SK-N-SH treated with all-trans-retinoic acid at 6 μM for 48 hours (cell line): ENCODE measurements around the gene TMPRSS12.

Experiments used
- ATAC-seq: fragments of 200-7000 bp; cut with Tn5 transposase; 3 replicates; pipeline ENCODE4 v1.9.1; 2020; ENCODE audit warnings: mild to moderate bottlenecking, moderate library complexity
- ARNTL ChIP-seq: fragments of 450-650 bp; formaldehyde crosslinking; IDR thresholded peaks from 2 replicates; pipeline ENCODE4 v1.5.0; 2020; ENCODE audit warnings: low read depth, mild to moderate bottlenecking, moderate library complexity, borderline replicate concordance
- BACH2 ChIP-seq: fragments of 250-450 bp; sonication (Bioruptor Pico); IDR thresholded peaks from 2 replicates; pipeline ENCODE4 v1.9.0; 2021; ENCODE audit warnings: mild to moderate bottlenecking, borderline replicate concordance
- CSDC2 ChIP-seq: fragments of 250-450 bp; sonication (Bioruptor Pico); IDR thresholded peaks from 2 replicates; pipeline ENCODE4 v1.5.0; 2020; ENCODE audit warnings: mild to moderate bottlenecking, moderate library complexity
- ESRRG ChIP-seq: fragments of 250-450 bp; sonication (Bioruptor Pico); IDR thresholded peaks from 2 replicates; pipeline ENCODE4 v1.6.1; 2021; ENCODE audit warnings: mild to moderate bottlenecking
- GLIS3 ChIP-seq: fragments of 250-450 bp; sonication (Bioruptor Pico); IDR thresholded peaks from 2 replicates; pipeline ENCODE4 v1.5.0; 2020; ENCODE audit warnings: mild to moderate bottlenecking, moderate library complexity
- ISL1 ChIP-seq: fragments of 250-450 bp; sonication (Bioruptor Pico); IDR thresholded peaks from 2 replicates; pipeline ENCODE4 v2.1.2; 2022; ENCODE audit warnings: mild to moderate bottlenecking, moderate library complexity
- OSR1 ChIP-seq: fragments of 250-450 bp; sonication (Bioruptor Pico); IDR thresholded peaks from 2 replicates; pipeline ENCODE4 v1.8.0; 2022; ENCODE audit warnings: moderate library complexity, mild to moderate bottlenecking, inconsistent platforms
- RARB ChIP-seq: fragments of 250-450 bp; sonication (Bioruptor Pico); IDR thresholded peaks from 2 replicates; pipeline ENCODE4 v1.8.0; 2021; ENCODE audit warnings: mild to moderate bottlenecking, moderate library complexity
- SNAI2 ChIP-seq: fragments of 250-450 bp; sonication (Bioruptor Pico); IDR thresholded peaks from 2 replicates; pipeline ENCODE4 v1.5.0; 2020; ENCODE audit warnings: mild to moderate bottlenecking, moderate library complexity
- TCF4 ChIP-seq: fragments of 250-450 bp; sonication (Bioruptor Pico); IDR thresholded peaks from 2 replicates; pipeline ENCODE4 v1.8.0; 2021; ENCODE audit warnings: mild to moderate bottlenecking, moderate library complexity, borderline replicate concordance
- TOX ChIP-seq: fragments of 250-450 bp; sonication (Bioruptor Pico); IDR thresholded peaks from 2 replicates; pipeline ENCODE4 v1.8.0; 2021; ENCODE audit warnings: mild to moderate bottlenecking, moderate library complexity, borderline replicate concordance
- ZC3H10 ChIP-seq: fragments of 250-450 bp; sonication (Bioruptor Pico); IDR thresholded peaks from 2 replicates; pipeline ENCODE4 v1.5.1; 2021; ENCODE audit warnings: mild to moderate bottlenecking, moderate library complexity
- ZFP3 ChIP-seq: fragments of 250-450 bp; sonication (Bioruptor Pico); IDR thresholded peaks from 2 replicates; pipeline ENCODE4 v1.5.0; 2020; ENCODE audit warnings: mild to moderate bottlenecking, moderate library complexity
- ZFP30 ChIP-seq: fragments of 450-650 bp; formaldehyde crosslinking; IDR thresholded peaks from 2 replicates; pipeline ENCODE4 v1.5.0; 2022; ENCODE audit warnings: mild to moderate bottlenecking, moderate library complexity
- ZNF565 ChIP-seq: fragments of 450-650 bp; formaldehyde crosslinking; conservative IDR thresholded peaks from 2 replicates; pipeline ENCODE4 v1.5.0; 2020; ENCODE audit warnings: low read depth, mild to moderate bottlenecking, moderate library complexity
- ZNF8 ChIP-seq: fragments of 450-650 bp; formaldehyde crosslinking; IDR thresholded peaks from 2 replicates; pipeline ENCODE4 v1.5.0; 2020; ENCODE audit warnings: mild to moderate bottlenecking, moderate library complexity
- TF ChIP-seq, protein P1 (sequence below): fragments of 250-450 bp; sonication (Bioruptor Pico); IDR thresholded peaks from 2 replicates; pipeline ENCODE4 v1.8.0; 2020; ENCODE audit warnings: mild to moderate bottlenecking, moderate library complexity, borderline replicate concordance
- TF ChIP-seq, protein P2 (sequence below): fragments of 250-450 bp; sonication (Bioruptor Pico); IDR thresholded peaks from 2 replicates; pipeline ENCODE4 v1.8.0; 2021; ENCODE audit warnings: low read depth, mild to moderate bottlenecking, moderate library complexity, borderline replicate concordance
- TF ChIP-seq, protein P3 (sequence below): fragments of 250-450 bp; sonication (Bioruptor Pico); IDR thresholded peaks from 2 replicates; pipeline ENCODE4 v1.5.1; 2021; ENCODE audit warnings: mild to moderate bottlenecking, moderate library complexity
- TF ChIP-seq, protein P4 (sequence below): fragments of 250-450 bp; sonication (Bioruptor Pico); IDR thresholded peaks from 2 replicates; pipeline ENCODE4 v1.5.0; 2020; ENCODE audit warnings: mild to moderate bottlenecking, moderate library complexity
- TF ChIP-seq, protein P5 (sequence below): fragments of 250-450 bp; sonication (Bioruptor Pico); IDR thresholded peaks from 2 replicates; pipeline ENCODE4 v1.5.1; 2020; ENCODE audit warnings: low read depth, mild to moderate bottlenecking, moderate library complexity

Gene TMPRSS12

DNA sequence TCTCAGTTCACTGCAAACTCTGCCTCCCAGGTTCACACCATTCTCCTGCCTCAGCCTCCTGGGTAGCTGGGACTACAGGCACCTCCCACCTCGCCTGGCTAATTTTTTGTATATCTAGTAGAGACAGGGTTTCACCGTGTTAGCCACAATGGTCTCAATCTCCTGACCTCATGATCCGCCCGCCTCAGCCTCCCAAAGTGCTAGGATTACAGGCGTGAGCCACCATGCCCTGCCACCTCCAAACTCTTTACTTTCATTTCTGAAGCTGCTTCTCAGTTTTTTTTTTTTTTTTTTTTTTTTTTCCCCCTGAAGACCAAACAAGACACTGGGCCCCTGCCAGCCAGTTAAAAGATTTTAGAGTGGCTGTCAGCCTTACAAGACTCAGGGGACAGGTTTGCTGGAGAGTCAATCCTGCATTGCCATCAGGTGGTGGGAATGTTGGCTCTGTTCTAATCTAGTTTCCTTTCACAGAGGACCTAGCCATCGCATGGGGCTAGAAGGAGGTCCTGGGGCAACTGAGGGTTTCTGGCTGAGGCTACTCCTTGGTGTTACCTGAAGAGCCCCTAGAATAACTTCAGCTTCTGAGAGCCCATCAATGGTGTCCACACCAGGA is 72.3 kb downstream of the TMPRSS12 start:
- TF ChIP-seq TOX (CRISPR knock-in tag) (no peak), ZFP30 (CRISPR knock-in tag) (no peak), BACH2 (CRISPR knock-in tag) (no peak), ESRRG (CRISPR knock-in tag) (no peak), GLIS3 (CRISPR knock-in tag) (no peak), OSR1 (CRISPR knock-in tag) (no peak), RARB (CRISPR knock-in tag) (no peak), ZFP3 (no peak)
- TF ChIP-seq, protein P1, sequence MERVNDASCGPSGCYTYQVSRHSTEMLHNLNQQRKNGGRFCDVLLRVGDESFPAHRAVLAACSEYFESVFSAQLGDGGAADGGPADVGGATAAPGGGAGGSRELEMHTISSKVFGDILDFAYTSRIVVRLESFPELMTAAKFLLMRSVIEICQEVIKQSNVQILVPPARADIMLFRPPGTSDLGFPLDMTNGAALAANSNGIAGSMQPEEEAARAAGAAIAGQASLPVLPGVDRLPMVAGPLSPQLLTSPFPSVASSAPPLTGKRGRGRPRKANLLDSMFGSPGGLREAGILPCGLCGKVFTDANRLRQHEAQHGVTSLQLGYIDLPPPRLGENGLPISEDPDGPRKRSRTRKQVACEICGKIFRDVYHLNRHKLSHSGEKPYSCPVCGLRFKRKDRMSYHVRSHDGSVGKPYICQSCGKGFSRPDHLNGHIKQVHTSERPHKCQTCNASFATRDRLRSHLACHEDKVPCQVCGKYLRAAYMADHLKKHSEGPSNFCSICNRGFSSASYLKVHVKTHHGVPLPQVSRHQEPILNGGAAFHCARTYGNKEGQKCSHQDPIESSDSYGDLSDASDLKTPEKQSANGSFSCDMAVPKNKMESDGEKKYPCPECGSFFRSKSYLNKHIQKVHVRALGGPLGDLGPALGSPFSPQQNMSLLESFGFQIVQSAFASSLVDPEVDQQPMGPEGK (CRISPR knock-in tag), result no peak
- TF ChIP-seq, all 23 proteins: peak for 0

DNA sequence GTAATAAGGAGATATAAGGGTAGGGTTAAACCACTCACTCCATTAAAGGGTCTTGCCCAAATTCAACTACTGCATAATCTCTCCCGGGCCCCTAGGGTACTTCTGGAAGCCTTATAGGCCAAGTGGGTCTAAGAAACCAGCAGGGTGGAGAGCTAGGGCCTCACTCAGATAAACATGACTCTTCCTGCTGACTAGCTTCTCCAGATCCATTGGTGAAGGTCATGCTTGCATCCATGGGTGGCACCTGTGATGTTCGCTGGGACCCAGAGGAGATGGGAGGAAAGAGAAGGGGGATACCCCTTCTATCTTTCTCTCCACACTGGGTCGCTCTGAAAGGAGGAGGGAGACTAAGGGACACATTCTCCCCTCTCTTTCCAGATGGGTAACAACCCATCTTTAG is 73.6 kb downstream of the TMPRSS12 start:
- TF ChIP-seq ZNF8 (CRISPR knock-in tag) (no peak), TOX (CRISPR knock-in tag) (no peak), ZFP30 (CRISPR knock-in tag) (no peak), RARB (CRISPR knock-in tag) (no peak), ZFP3 (no peak), ESRRG (CRISPR knock-in tag) (no peak), ARNTL (CRISPR knock-in tag) (no peak), CSDC2 (CRISPR knock-in tag) (no peak), ZNF565 (CRISPR knock-in tag) (no peak), ZC3H10 (CRISPR knock-in tag) (no peak), SNAI2 (CRISPR knock-in tag) (no peak), TCF4 (CRISPR knock-in tag) (no peak), BACH2 (CRISPR knock-in tag) (no peak), ISL1 (CRISPR knock-in tag) (no peak), GLIS3 (CRISPR knock-in tag) (no peak), OSR1 (CRISPR knock-in tag) (no peak)
- TF ChIP-seq, protein P2, sequence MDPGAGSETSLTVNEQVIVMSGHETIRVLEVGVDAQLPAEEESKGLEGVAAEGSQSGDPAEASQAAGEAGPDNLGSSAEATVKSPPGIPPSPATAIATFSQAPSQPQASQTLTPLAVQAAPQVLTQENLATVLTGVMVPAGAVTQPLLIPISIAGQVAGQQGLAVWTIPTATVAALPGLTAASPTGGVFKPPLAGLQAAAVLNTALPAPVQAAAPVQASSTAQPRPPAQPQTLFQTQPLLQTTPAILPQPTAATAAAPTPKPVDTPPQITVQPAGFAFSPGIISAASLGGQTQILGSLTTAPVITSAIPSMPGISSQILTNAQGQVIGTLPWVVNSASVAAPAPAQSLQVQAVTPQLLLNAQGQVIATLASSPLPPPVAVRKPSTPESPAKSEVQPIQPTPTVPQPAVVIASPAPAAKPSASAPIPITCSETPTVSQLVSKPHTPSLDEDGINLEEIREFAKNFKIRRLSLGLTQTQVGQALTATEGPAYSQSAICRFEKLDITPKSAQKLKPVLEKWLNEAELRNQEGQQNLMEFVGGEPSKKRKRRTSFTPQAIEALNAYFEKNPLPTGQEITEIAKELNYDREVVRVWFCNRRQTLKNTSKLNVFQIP (CRISPR knock-in tag), result no peak
- TF ChIP-seq, protein P3, sequence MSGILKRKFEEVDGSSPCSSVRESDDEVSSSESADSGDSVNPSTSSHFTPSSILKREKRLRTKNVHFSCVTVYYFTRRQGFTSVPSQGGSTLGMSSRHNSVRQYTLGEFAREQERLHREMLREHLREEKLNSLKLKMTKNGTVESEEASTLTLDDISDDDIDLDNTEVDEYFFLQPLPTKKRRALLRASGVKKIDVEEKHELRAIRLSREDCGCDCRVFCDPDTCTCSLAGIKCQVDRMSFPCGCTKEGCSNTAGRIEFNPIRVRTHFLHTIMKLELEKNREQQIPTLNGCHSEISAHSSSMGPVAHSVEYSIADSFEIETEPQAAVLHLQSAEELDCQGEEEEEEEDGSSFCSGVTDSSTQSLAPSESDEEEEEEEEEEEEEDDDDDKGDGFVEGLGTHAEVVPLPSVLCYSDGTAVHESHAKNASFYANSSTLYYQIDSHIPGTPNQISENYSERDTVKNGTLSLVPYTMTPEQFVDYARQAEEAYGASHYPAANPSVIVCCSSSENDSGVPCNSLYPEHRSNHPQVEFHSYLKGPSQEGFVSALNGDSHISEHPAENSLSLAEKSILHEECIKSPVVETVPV (CRISPR knock-in tag), result no peak
- TF ChIP-seq, protein P4, sequence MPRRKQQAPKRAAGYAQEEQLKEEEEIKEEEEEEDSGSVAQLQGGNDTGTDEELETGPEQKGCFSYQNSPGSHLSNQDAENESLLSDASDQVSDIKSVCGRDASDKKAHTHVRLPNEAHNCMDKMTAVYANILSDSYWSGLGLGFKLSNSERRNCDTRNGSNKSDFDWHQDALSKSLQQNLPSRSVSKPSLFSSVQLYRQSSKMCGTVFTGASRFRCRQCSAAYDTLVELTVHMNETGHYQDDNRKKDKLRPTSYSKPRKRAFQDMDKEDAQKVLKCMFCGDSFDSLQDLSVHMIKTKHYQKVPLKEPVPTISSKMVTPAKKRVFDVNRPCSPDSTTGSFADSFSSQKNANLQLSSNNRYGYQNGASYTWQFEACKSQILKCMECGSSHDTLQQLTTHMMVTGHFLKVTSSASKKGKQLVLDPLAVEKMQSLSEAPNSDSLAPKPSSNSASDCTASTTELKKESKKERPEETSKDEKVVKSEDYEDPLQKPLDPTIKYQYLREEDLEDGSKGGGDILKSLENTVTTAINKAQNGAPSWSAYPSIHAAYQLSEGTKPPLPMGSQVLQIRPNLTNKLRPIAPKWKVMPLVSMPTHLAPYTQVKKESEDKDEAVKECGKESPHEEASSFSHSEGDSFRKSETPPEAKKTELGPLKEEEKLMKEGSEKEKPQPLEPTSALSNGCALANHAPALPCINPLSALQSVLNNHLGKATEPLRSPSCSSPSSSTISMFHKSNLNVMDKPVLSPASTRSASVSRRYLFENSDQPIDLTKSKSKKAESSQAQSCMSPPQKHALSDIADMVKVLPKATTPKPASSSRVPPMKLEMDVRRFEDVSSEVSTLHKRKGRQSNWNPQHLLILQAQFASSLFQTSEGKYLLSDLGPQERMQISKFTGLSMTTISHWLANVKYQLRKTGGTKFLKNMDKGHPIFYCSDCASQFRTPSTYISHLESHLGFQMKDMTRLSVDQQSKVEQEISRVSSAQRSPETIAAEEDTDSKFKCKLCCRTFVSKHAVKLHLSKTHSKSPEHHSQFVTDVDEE (CRISPR knock-in tag), result no peak
- TF ChIP-seq, protein P5, sequence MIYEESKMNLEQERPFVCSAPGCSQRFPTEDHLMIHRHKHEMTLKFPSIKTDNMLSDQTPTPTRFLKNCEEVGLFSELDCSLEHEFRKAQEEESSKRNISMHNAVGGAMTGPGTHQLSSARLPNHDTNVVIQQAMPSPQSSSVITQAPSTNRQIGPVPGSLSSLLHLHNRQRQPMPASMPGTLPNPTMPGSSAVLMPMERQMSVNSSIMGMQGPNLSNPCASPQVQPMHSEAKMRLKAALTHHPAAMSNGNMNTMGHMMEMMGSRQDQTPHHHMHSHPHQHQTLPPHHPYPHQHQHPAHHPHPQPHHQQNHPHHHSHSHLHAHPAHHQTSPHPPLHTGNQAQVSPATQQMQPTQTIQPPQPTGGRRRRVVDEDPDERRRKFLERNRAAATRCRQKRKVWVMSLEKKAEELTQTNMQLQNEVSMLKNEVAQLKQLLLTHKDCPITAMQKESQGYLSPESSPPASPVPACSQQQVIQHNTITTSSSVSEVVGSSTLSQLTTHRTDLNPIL (CRISPR knock-in tag), result no peak
- no peak for ATAC-seq

More for the DNA sequence above, 72.3 kb downstream of the TMPRSS12 start:
- no peak for ATAC-seq
